ENCODE data around the gene FRMD6.

Gene FRMD6

DNA sequence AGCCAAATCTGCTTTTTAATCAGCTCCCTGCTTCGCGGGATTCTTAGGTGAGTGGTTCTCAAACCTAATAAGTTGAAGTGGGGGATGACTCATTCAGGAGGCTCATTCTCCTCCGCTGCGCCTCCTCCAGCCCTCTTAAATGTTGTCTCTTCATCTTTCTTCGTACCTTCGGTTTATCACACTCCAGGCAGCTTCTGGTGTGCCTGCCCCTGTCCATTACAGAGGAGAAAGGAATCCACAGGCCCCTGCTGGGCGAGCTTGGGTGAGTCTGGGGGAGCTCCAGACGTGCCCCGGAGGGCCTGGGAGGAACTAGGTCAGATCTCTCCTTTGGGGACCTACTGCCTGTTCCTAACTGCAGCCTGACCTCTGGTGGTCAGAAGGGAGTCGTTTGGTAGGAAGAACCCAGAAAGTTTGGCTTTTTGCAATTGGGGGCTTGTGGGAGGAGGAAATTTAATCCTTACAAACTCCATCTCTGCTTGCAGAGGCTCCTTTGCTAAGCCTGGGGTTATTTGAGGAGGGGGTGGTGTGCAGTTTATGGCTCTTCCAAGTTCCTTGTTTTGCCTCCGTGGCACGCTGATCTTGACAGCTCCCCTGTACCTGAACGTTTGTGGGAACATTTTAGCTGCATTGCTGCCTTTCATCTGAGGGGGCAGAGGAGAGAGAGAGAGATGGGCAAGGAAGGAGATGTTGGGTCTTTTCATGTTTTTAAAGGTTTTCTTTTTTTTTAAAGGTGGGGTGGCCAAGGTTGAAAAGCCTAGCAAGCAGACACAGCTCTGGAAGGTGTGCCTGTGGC lies 124.6 kb downstream of the FRMD6 start:
- H3K79me2 ChIP-seq (ENCODE audit: insufficient read depth, low read length), result no peaks in the 10 kb centered on the region
- H3K4me2 ChIP-seq (ENCODE audit: low read depth, low read length, poor library complexity, severe bottlenecking), result no peak overlapping the region
- H3K4me3 ChIP-seq (ENCODE audit: insufficient read depth, low read length, poor library complexity, severe bottlenecking), result no peak overlapping the region
- no peak overlapping the region for H2AFZ ChIP-seq (ENCODE audit: low read depth, low read length, severe bottlenecking)
- no peaks in the 10 kb centered on the region for H3K27me3 ChIP-seq (ENCODE audit: low read length)
- no peaks in the 10 kb centered on the region for H3F3A ChIP-seq (ENCODE audit: insufficient read depth)
- H4K20me1 ChIP-seq (ENCODE audit: low read depth, low read length), result no peaks in the 10 kb centered on the region
- no peaks in the 10 kb centered on the region for H3K9me3 ChIP-seq (ENCODE audit: insufficient read depth, low read length)
- no peak overlapping the region for H3K9ac ChIP-seq (ENCODE audit: low read length)
- H3K27ac ChIP-seq (ENCODE audit: low read depth, low read length), result no peak overlapping the region
- TF ChIP-seq EZH2phosphoT487 (conservative IDR thresholded peaks at IDR 0.05; ENCODE audit: low read length) (no peak), CTCF (IDR thresholded peaks at IDR 0.05; ENCODE audit: insufficient read depth, low read length, poor library complexity, severe bottlenecking) (peak; percentile 59)
- H3K9me2 ChIP-seq (replicated peaks; ENCODE audit: insufficient read depth, low read length), result no peaks in the 10 kb centered on the region
- no peaks in the 10 kb centered on the region for H3K36me3 ChIP-seq (ENCODE audit: low read length)

DNA sequence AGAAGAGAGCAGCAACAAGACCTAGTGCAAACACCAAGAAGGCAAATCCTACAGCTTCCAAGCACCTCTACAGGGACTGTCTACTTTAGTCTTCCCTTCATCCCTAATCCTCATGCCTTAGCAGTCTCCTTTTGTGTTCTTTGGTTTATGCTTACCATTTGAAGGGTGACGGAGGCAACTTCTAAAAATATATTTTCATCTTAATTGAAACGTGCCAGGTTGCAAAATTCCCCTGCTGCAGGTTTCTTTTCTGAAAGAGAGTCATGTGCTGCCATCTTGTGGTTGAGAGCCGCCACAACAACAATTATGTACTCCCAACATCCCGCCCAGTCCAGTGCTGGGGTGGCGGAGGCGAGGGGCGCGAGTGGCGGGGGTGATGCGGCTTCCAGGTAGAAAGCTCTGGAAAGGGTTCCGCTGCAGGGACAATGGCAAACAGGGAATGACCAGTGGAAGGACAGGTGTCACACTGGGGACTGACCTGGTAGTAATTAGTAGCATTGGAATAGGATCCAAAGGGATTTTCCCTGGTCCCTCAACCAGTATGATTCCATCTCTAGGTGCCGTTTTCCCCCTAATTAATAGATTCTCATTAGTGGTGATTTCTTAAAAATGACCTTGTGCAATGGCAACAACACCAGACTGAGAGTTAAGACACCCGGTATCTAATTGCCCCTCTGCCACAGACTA lies 128.4 kb downstream of the FRMD6 start:
- H3K27me3 ChIP-seq (ENCODE audit: low read length), result no peaks in the 10 kb centered on the region
- no peak overlapping the region for H3K9ac ChIP-seq (ENCODE audit: low read length)
- no peaks in the 10 kb centered on the region for H3K36me3 ChIP-seq (ENCODE audit: low read length)
- H3K4me3 ChIP-seq (ENCODE audit: insufficient read depth, low read length, poor library complexity, severe bottlenecking), result no peak overlapping the region
- H3K79me2 ChIP-seq (ENCODE audit: insufficient read depth, low read length), result no peaks in the 10 kb centered on the region
- no peak overlapping the region for H2AFZ ChIP-seq (ENCODE audit: low read depth, low read length, severe bottlenecking)
- H3F3A ChIP-seq (ENCODE audit: insufficient read depth), result no peaks in the 10 kb centered on the region
- no peak overlapping the region for H3K4me2 ChIP-seq (ENCODE audit: low read depth, low read length, poor library complexity, severe bottlenecking)
- no peaks in the 10 kb centered on the region for H3K9me2 ChIP-seq (replicated peaks; ENCODE audit: insufficient read depth, low read length)
- H3K9me3 ChIP-seq (ENCODE audit: insufficient read depth, low read length), result no peaks in the 10 kb centered on the region
- TF ChIP-seq EZH2phosphoT487 (conservative IDR thresholded peaks at IDR 0.05; ENCODE audit: low read length) (no peak), CTCF (IDR thresholded peaks at IDR 0.05; ENCODE audit: insufficient read depth, low read length, poor library complexity, severe bottlenecking) (peak; percentile 70)
- H3K27ac ChIP-seq (ENCODE audit: low read depth, low read length), result no peak overlapping the region
- H4K20me1 ChIP-seq (ENCODE audit: low read depth, low read length), result no peaks in the 10 kb centered on the region
